ENCODE results near the gene TRABD.

TRABD gene

GRCh38 chr22:50189184-50189848, 3.6 kb downstream of the TRABD start:
- no peak for DNase-seq (ENCODE audit: low read depth)

GRCh38 chr22:50189849-50190181, 4.1 kb downstream of the TRABD start:
- DNase-seq (ENCODE audit: low read depth) = no peak

GRCh38 chr22:50190182-50190940, 4.6 kb downstream of the TRABD start:
- DNase-seq (ENCODE audit: low read depth) = peak; percentile 74

GRCh38 chr22:50190941-50191741, 5.4 kb downstream of the TRABD start:
- peak; percentile 52 for DNase-seq (ENCODE audit: low read depth)

- DNase-seq (ENCODE audit: low read depth) = no peak
Measured at GRCh38 chr22:50192436-50193204, 6.9 kb downstream of the TRABD start.

GRCh38 chr22:50193621-50194020, 7.9 kb downstream of the TRABD start:
- no peak for DNase-seq (ENCODE audit: low read depth)

GRCh38 chr22:50194037-50194805, 8.5 kb downstream of the TRABD start:
- no peak for DNase-seq (ENCODE audit: low read depth)

GRCh38 chr22:50196256-50196655, 10.5 kb downstream of the TRABD start:
- DNase-seq (ENCODE audit: low read depth) = no peak

GRCh38 chr22:50197000-50197800, 11.5 kb downstream of the TRABD start:
- DNase-seq (ENCODE audit: low read depth) = no peak

GRCh38 chr22:50197856-50198623, 12.3 kb downstream of the TRABD start:
- no peak for DNase-seq (ENCODE audit: low read depth)

- no peak for DNase-seq (ENCODE audit: low read depth)
Measured at GRCh38 chr22:50198624-50199017, 12.9 kb downstream of the TRABD start.

GRCh38 chr22:50199251-50199721, 13.6 kb downstream of the TRABD start:
- DNase-seq (ENCODE audit: low read depth) = no peak

GRCh38 chr22:50199829-50200460, 14.2 kb downstream of the TRABD start:
- no peak for DNase-seq (ENCODE audit: low read depth)

- DNase-seq (ENCODE audit: low read depth) = peak; percentile 84
Measured at GRCh38 chr22:50200461-50201190, 14.9 kb downstream of the TRABD start, which contains the start of gene SELENOO. Gene SELENOO (plus strand): TSS chr22:50201011. CDS start chr22:50201037, 26 bp downstream.

- no peak for DNase-seq (ENCODE audit: low read depth)
Measured at GRCh38 chr22:50201191-50202129, 15.7 kb downstream of the TRABD start.

- no peak for DNase-seq (ENCODE audit: low read depth)
Measured at GRCh38 chr22:50202130-50202666, 16.5 kb downstream of the TRABD start.

- DNase-seq (ENCODE audit: low read depth) = no peak
Measured at GRCh38 chr22:50203288-50203687, 17.6 kb downstream of the TRABD start.
